ENCODE data around the gene NFKB2.

Gene NFKB2

DNA sequence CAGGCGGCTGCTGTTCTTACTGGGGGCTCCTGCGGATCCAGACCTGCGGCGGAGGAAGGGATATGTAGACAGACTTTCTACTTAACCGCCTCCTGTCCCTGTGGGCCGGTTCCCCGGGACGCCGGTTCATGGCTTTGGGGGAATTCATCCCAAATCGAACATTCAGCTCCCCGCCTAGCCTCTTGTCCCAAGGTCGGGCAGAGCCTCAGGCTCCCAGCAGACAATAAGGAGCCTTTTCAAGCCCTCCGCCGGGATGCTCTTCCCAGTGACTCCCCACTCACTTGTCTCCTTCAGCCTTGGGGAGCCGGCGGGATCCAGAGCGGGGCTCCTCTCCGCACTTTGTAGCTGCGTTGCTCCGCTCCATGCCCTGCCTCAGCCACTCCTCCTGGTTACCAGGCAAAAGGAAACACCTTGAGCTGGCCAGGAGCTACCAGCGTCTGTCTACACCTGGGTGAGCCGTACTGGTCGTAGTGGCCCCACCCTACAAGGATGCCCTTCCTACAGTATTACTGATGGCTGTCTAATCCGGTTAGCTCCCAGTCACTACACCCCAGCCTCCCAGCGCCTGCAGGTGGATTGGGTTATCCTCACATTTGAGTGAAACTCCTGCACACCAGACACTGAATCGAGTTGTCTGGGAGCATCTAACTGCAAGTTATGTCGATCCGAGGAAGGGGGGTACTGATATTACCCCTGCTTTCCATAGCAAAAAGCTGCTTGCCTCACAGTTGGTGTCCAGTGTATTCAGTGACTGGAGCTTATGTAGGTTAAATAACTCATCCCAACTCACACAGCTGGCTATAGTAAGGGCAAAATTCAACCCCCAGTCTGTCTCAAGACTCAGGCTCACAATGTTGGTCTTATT, 55.8 kb downstream of the NFKB2 start, which contains the start of gene C10orf95:
Gene C10orf95, minus strand, starts transcription at position 439 of the 865 bp plus-strand sequence. CDS start 450 bp downstream, outside the sequence.
- no peak for DNase-seq (ENCODE audit: low spot score)

Measured in HuH-7 (cell line).